SU-DHL-6 (cell line): Measurements from ENCODE around the gene LRBA.
"Not testable (repeated sequence)": the region's sequence is repeated elsewhere in the genome, so short reads cannot be mapped to it uniquely, and the experiment has no call there.

ENCODE experiments used
- H2AFZ ChIP-seq: fragments of 200-600 bp; sonication (generic); 2 replicates; pipeline ENCODE4 v1.6.1; 2014; ENCODE audit warnings: low read depth, mild to moderate bottlenecking, moderate library complexity, mixed read lengths, antibody characterized with exemption, low read length; ENCODE audit not compliant: severe bottlenecking
- H3F3A ChIP-seq: fragments of 200-600 bp; shearing (Covaris generic); 2 replicates; pipeline ENCODE4 v1.6.0; 2016; ENCODE audit warnings: antibody characterized with exemption, mild to moderate bottlenecking; ENCODE audit not compliant: insufficient read depth
- H3K27ac ChIP-seq: fragments of 200-600 bp; sonication (generic); 2 replicates; pipeline ENCODE4 v1.5.1; 2016; ENCODE audit warnings: low read depth, mild to moderate bottlenecking, low read length, moderate library complexity, mixed read lengths
- H3K27me3 ChIP-seq: fragments of 200-600 bp; sonication (generic), shearing (Covaris generic); 2 replicates; pipeline ENCODE4 v1.6.0; 2014; ENCODE audit warnings: mild to moderate bottlenecking, low read length
- H3K36me3 ChIP-seq: fragments of 200-600 bp; sonication (generic); 2 replicates; pipeline ENCODE4 v1.6.1; 2014; ENCODE audit warnings: mild to moderate bottlenecking, low read length, mixed read lengths
- H3K4me2 ChIP-seq: fragments of 300-600, 200-600 bp; shearing (Covaris generic), sonication (generic); 2 replicates; pipeline ENCODE4 v1.6.0; 2014; ENCODE audit warnings: low read length, low read depth, mild to moderate bottlenecking; ENCODE audit not compliant: poor library complexity, severe bottlenecking
- H3K4me3 ChIP-seq: fragments of 200-600 bp; sonication (generic); 2 replicates; pipeline ENCODE4 v1.5.1; 2014; ENCODE audit warnings: antibody characterized with exemption, low read length, mild to moderate bottlenecking, mixed read lengths; ENCODE audit not compliant: insufficient read depth, poor library complexity, severe bottlenecking
- H3K79me2 ChIP-seq: fragments of 200-600 bp; sonication (generic); 2 replicates; pipeline ENCODE4 v1.6.1; 2014; ENCODE audit warnings: mild to moderate bottlenecking, low read length, moderate library complexity; ENCODE audit not compliant: insufficient read depth
- H3K9ac ChIP-seq: fragments of 200-600 bp; sonication (generic); 2 replicates; pipeline ENCODE4 v1.7.0; 2014; ENCODE audit warnings: mild to moderate bottlenecking, low read length
- H3K9me2 ChIP-seq: fragments of 200-600 bp; sonication (generic); replicated peaks from 2 replicates; pipeline ENCODE4 v1.6.1; 2014; ENCODE audit warnings: low read length; ENCODE audit not compliant: insufficient read depth
- H3K9me3 ChIP-seq: fragments of 200-600 bp; sonication (generic); 2 replicates; pipeline ENCODE4 v1.6.1; 2014; ENCODE audit warnings: low read length, mixed read lengths; ENCODE audit not compliant: insufficient read depth
- H4K20me1 ChIP-seq: fragments of 200-600 bp; sonication (generic); 2 replicates; pipeline ENCODE4 v1.6.1; 2014; ENCODE audit warnings: low read depth, mild to moderate bottlenecking, antibody characterized with exemption, low read length, moderate library complexity, mixed read lengths
- CTCF ChIP-seq: fragments of 200-600 bp; sonication (generic); IDR thresholded peaks from one replicate; pipeline ENCODE4 v1.5.1; 2017; ENCODE audit warnings: antibody characterized with exemption, mild to moderate bottlenecking, low read length, moderate library complexity; ENCODE audit not compliant: insufficient read depth, poor library complexity, severe bottlenecking
- EZH2phosphoT487 ChIP-seq: fragments of 200-600 bp; sonication (generic), shearing (Covaris generic); conservative IDR thresholded peaks from 2 replicates; pipeline ENCODE4 v1.6.1; 2018; ENCODE audit warnings: mild to moderate bottlenecking, antibody characterized with exemption, low read length, moderate library complexity, mixed read lengths

Gene LRBA

GRCh38 chr4:150953916-150954315 lies 61.2 kb downstream of the LRBA start:
- not testable (repeated sequence) for H4K20me1 ChIP-seq

GRCh38 chr4:150952167-150952845 lies 62.8 kb downstream of the LRBA start:
- H3K9me3 ChIP-seq, result no peaks in the 10 kb centered on the region
- no peak overlapping the region for H2AFZ ChIP-seq
- H3K4me3 ChIP-seq, result no peak overlapping the region
- H3K9ac ChIP-seq, result no peak overlapping the region
- TF ChIP-seq CTCF (no peak), EZH2phosphoT487 (no peak)
- peaks cover 9% of the 10 kb centered on the region; the same call in 1 of the 2 replicates for H4K20me1 ChIP-seq
- no peak overlapping the region for H3K27ac ChIP-seq
- H3K79me2 ChIP-seq, result peaks cover 68% of the 10 kb centered on the region
- no peaks in the 10 kb centered on the region for H3F3A ChIP-seq
- no peak overlapping the region for H3K4me2 ChIP-seq
- H3K27me3 ChIP-seq, result no peaks in the 10 kb centered on the region
- no peaks in the 10 kb centered on the region for H3K9me2 ChIP-seq
- 0 out of 2 replicates have a peak, but pooled peaks cover 4% of the 10 kb centered on the region for H3K36me3 ChIP-seq

More at GRCh38 chr4:150953916-150954315, 61.2 kb downstream of the LRBA start:
- H3K4me2 ChIP-seq, H3K36me3 ChIP-seq, H3F3A ChIP-seq, H3K27me3 ChIP-seq, H3K27ac ChIP-seq, H3K9ac ChIP-seq, H3K9me2 ChIP-seq, H2AFZ ChIP-seq, H3K4me3 ChIP-seq: not testable (repeated sequence)
- peaks cover 11% of the 10 kb centered on the region; the same call in 1 of the 2 replicates for H3K9me3 ChIP-seq
- peaks cover 62% of the 10 kb centered on the region for H3K79me2 ChIP-seq

- Histone ChIP-seq H3K27ac (no peak overlapping the region), H3K27me3 (no peaks in the 10 kb centered on the region), H3K4me2 (no peak overlapping the region), H3K79me2 (peaks cover 75% of the 10 kb centered on the region), H3K9me2 (no peaks in the 10 kb centered on the region), H3K4me3 (no peak overlapping the region), H2AFZ (no peak overlapping the region), H3K36me3 (no peaks in the 10 kb centered on the region), H3F3A (no peaks in the 10 kb centered on the region), H3K9me3 (no peaks in the 10 kb centered on the region), H4K20me1 (peaks cover 14% of the 10 kb centered on the region; the same call in 1 of the 2 replicates), H3K9ac (no peak overlapping the region)
- TF ChIP-seq EZH2phosphoT487 (no peak), CTCF (no peak)
Measured at GRCh38 chr4:150950657-150951288, 64.3 kb downstream of the LRBA start.

GRCh38 chr4:150949943-150950342 lies 65.1 kb downstream of the LRBA start:
- no peak for TF ChIP-seq CTCF
- TF ChIP-seq EZH2phosphoT487, result no peak
- Histone ChIP-seq H3K79me2 (peaks cover 76% of the 10 kb centered on the region), H3F3A (no peaks in the 10 kb centered on the region), H2AFZ (no peak overlapping the region), H3K9ac (no peak overlapping the region), H3K9me2 (no peaks in the 10 kb centered on the region), H4K20me1 (peaks cover 18% of the 10 kb centered on the region), H3K4me2 (no peak overlapping the region), H3K27me3 (no peaks in the 10 kb centered on the region), H3K9me3 (no peaks in the 10 kb centered on the region), H3K27ac (no peak overlapping the region), H3K36me3 (no peaks in the 10 kb centered on the region), H3K4me3 (no peak overlapping the region)
